HCT116 (cell line): ENCODE measurements around the gene FAM110A. TPM values are rescaled to one million over a fixed set of nuclear protein-coding genes. Genes with fewer than 3 reads are reported as not detected.

Source experiments
- ATAC-seq: fragments of 200-7000 bp; cut with Tn5 transposase; 2 replicates; pipeline ENCODE4 v1.9.1; 2020; ENCODE audit warnings: mild to moderate bottlenecking, moderate library complexity
- BruUV-seq: library from RNA; stranded (reverse); fragments of 400-500 nt; replicated peaks from 2 replicates; lab custom pipeline; 2021; lab: Mats Ljungman, UMichigan
- CTCF ChIA-PET: fragments of 300-600 bp; sonication (Branson Sonifier 250); formaldehyde crosslinking; loops from one replicate; lab custom pipeline; 2021; ENCODE audit warnings: antibody characterized with exemption; lab: Charles Lee
- POLR2A ChIA-PET: fragments of 300-600, 350-600 bp; sonication (Branson Sonifier 250); formaldehyde crosslinking; loops from one replicate; lab custom pipeline; 2021; ENCODE audit warnings: antibody characterized with exemption; lab: Charles Lee
- RAD21 ChIA-PET, 2 experiments: fragments of 300-600 bp; sonication (Branson Sonifier 250); formaldehyde crosslinking; loops; one replicate each; lab custom pipeline; 2023; ENCODE audit warnings: low total read pairs in 2 of 2; ENCODE audit not compliant: uncharacterized antibody in 2 of 2, unreplicated experiment in 2 of 2, low non-redundant PET in 1 of 2; lab: Charles Lee
- DNase-seq: peaks from one replicate; pipeline ENCODE4 v3.0.0-alpha.2; 2010; ENCODE audit warnings: low read depth, low spot score
- H2AFZ ChIP-seq: fragments of 200-600 bp; shearing (Covaris generic), sonication (generic); 2 replicates; pipeline ENCODE4 v1.6.1; 2017; ENCODE audit warnings: low read depth, mixed run types, mixed read lengths, antibody characterized with exemption, low read length; ENCODE audit not compliant: poor library complexity, severe bottlenecking
- H3K27ac ChIP-seq: 2 replicates; pipeline ENCODE4 v1.5.1; 2012; ENCODE audit warnings: low read depth, low read length
- H3K27me3 ChIP-seq: fragments of 200-600 bp; sonication (generic); 2 replicates; pipeline ENCODE4 v1.6.1; 2016; ENCODE audit warnings: mixed run types, low read length, mixed read lengths; ENCODE audit not compliant: insufficient read depth
- H3K36me3 ChIP-seq, 2 experiments: fragments of 200-500 bp in 1 of 2; fragments of 200-600 bp in 1 of 2; sonication (Bioruptor generic) in 1 of 2; sonication (generic) in 1 of 2; 2 replicates each; pipeline versions ENCODE4 v1.5.1 to v1.6.1; 2014 to 2016; ENCODE audit warnings: low read length in 2 of 2, inconsistent platforms in 1 of 2, mixed read lengths in 1 of 2, mixed run types in 1 of 2; ENCODE audit not compliant: insufficient read depth in 2 of 2, control insufficient read depth in 1 of 2
- H3K4me1 ChIP-seq, 2 experiments: fragments of 200-600 bp in 1 of 2; sonication (generic) in 1 of 2; 2 replicates each; pipeline versions ENCODE4 v1.5.1 to v1.6.1; 2012 to 2017; ENCODE audit warnings: low read length in 2 of 2, inconsistent platforms in 1 of 2, mild to moderate bottlenecking in 1 of 2, mixed read lengths in 1 of 2, mixed run types in 1 of 2, moderate library complexity in 1 of 2; ENCODE audit not compliant: insufficient read depth in 2 of 2, control insufficient read depth in 1 of 2
- H3K4me2 ChIP-seq: fragments of 200-600 bp; sonication (generic); 2 replicates; pipeline ENCODE4 v1.6.1; 2017; ENCODE audit warnings: mixed run types, low read length, mixed read lengths
- H3K4me3 ChIP-seq, 2 experiments: fragments of 200-600 bp in 1 of 2; sonication (generic) in 1 of 2; replicated peaks in 1 of 2; 2 replicates each; pipeline ENCODE4 v1.5.1; 2011 to 2016; ENCODE audit warnings: low read length in 2 of 2, control low read depth in 1 of 2, low read depth in 1 of 2, mild to moderate bottlenecking in 1 of 2, mixed read lengths in 1 of 2, mixed run types in 1 of 2
- H3K79me2 ChIP-seq: fragments of 200-600 bp; sonication (generic); 2 replicates; pipeline ENCODE4 v1.6.1; 2017; ENCODE audit warnings: mild to moderate bottlenecking, mixed run types, low read length, moderate library complexity, mixed read lengths; ENCODE audit not compliant: insufficient read depth
- H3K9ac ChIP-seq: fragments of 200-600 bp; sonication (generic); 2 replicates; pipeline ENCODE4 v1.6.1; 2016; ENCODE audit warnings: low read length, mixed read lengths
- H3K9me2 ChIP-seq: fragments of 200-600 bp; sonication (generic), shearing (Covaris generic); 2 replicates; pipeline ENCODE4 v1.6.1; 2017; ENCODE audit warnings: mixed run types, mild to moderate bottlenecking, moderate library complexity; ENCODE audit not compliant: insufficient read depth
- H3K9me3 ChIP-seq, 2 experiments: fragments of 200-500 bp in 1 of 2; fragments of 200-600 bp in 1 of 2; sonication (Bioruptor generic) in 1 of 2; sonication (generic) in 1 of 2; 2 replicates each; pipeline ENCODE4 v1.6.1; 2014 to 2017; ENCODE audit warnings: low read length in 2 of 2, mixed read lengths in 2 of 2, inconsistent platforms in 1 of 2, low read depth in 1 of 2, mild to moderate bottlenecking in 1 of 2, mixed run types in 1 of 2, moderate library complexity in 1 of 2; ENCODE audit not compliant: control insufficient read depth in 1 of 2, insufficient read depth in 1 of 2
- H4K20me1 ChIP-seq: fragments of 200-600 bp; sonication (generic), shearing (Covaris generic); 2 replicates; pipeline ENCODE4 v1.6.1; 2017; ENCODE audit warnings: mixed run types, mild to moderate bottlenecking, moderate library complexity; ENCODE audit not compliant: insufficient read depth
- EGR1 ChIP-seq: IDR thresholded peaks from 2 replicates; pipeline ENCODE4 v1.6.1; 2012; ENCODE audit warnings: low read depth
- EZH2phosphoT487 ChIP-seq: fragments of 200-600 bp; IDR thresholded peaks from 2 replicates; pipeline ENCODE4 v1.6.1; 2018; ENCODE audit warnings: antibody characterized with exemption, borderline replicate concordance
- FOSL1 ChIP-seq: IDR thresholded peaks from 2 replicates; pipeline ENCODE4 v1.6.1; 2012; ENCODE audit warnings: low read depth
- JUND ChIP-seq: IDR thresholded peaks from 2 replicates; pipeline ENCODE4 v1.6.1; 2012
- MAX ChIP-seq: IDR thresholded peaks from 2 replicates; pipeline ENCODE4 v1.6.1; 2012
- POLR2A ChIP-seq: IDR thresholded peaks from 2 replicates; pipeline ENCODE4 v1.7.0; 2011; ENCODE audit warnings: borderline replicate concordance; ENCODE audit not compliant: insufficient read depth, insufficient read length; ENCODE audit errors: extremely low read depth
- POLR2AphosphoS5 ChIP-seq: IDR thresholded peaks from 2 replicates; pipeline ENCODE4 v1.6.1; 2011; ENCODE audit warnings: mild to moderate bottlenecking, low read depth, low read length, moderate library complexity
- REST ChIP-seq: IDR thresholded peaks from 2 replicates; pipeline ENCODE4 v1.6.1; 2012; ENCODE audit warnings: low read depth
- SRF ChIP-seq: IDR thresholded peaks from 2 replicates; pipeline ENCODE4 v1.6.1; 2012; ENCODE audit warnings: low read depth
- TCF7L2 ChIP-seq: IDR thresholded peaks from 2 replicates; pipeline ENCODE4 v1.7.0; 2011; ENCODE audit warnings: borderline replicate concordance, inconsistent platforms; ENCODE audit not compliant: insufficient read depth, insufficient read length; ENCODE audit errors: extremely low read depth
- YY1 ChIP-seq: IDR thresholded peaks from 2 replicates; pipeline ENCODE4 v1.6.1; 2011; ENCODE audit warnings: low read length, low read depth, moderate library complexity, mild to moderate bottlenecking; ENCODE audit not compliant: insufficient replicate concordance; ENCODE audit errors: extremely low read depth
- ZBTB33 ChIP-seq: IDR thresholded peaks from 2 replicates; pipeline ENCODE4 v1.6.1; 2011; ENCODE audit warnings: mild to moderate bottlenecking, low read length, moderate library complexity; ENCODE audit not compliant: insufficient replicate concordance; ENCODE audit errors: extremely low read depth
- ZFX ChIP-seq: fragments of 450-650 bp; IDR thresholded peaks from 2 replicates; pipeline ENCODE4 v1.6.1; 2017
- ZNF274 ChIP-seq: fragments of 200-500 bp; sonication (Bioruptor generic); IDR thresholded peaks from 2 replicates; pipeline ENCODE4 v1.6.1; 2014; ENCODE audit warnings: mild to moderate bottlenecking, low read depth, low read length, inconsistent platforms
- intact Hi-C: fragments of 100-400 bp; cut with micrococcal nuclease; formaldehyde crosslinking; loops from 2 replicates; pipeline ENCODE4 v1.10.0; 2022
- total RNA-seq: library from RNA; stranded (reverse); gene quantifications from one replicate; pipeline ENCODE4 v1.2.1, GENCODE V29; 2021; ENCODE audit not compliant: unreplicated experiment
- TF ChIP-seq, protein P1 (sequence below): IDR thresholded peaks from 2 replicates; pipeline ENCODE4 v1.6.1; 2012
- TF ChIP-seq, protein P2 (sequence below), 3 experiments: fragments of 200-600 bp in 1 of 3; sonication (generic) in 1 of 3; IDR thresholded peaks in 2 of 3; conservative IDR thresholded peaks in 1 of 3; 2 replicates each; pipeline ENCODE4 v1.5.1; 2012 to 2017; ENCODE audit warnings: low read depth in 2 of 3, low read length in 2 of 3, antibody characterized with exemption in 1 of 3, borderline replicate concordance in 1 of 3, control low read depth in 1 of 3, mild to moderate bottlenecking in 1 of 3, mixed read lengths in 1 of 3, mixed run types in 1 of 3, moderate library complexity in 1 of 3; ENCODE audit not compliant: insufficient read depth in 1 of 3

Gene FAM110A
- total RNA-seq, 1 experiment from 2014 or later = 26.4 TPM

GRCh38 chr20:830011-830521, 3.4 kb upstream of the FAM110A start (continued):
- TF ChIP-seq, protein P1, sequence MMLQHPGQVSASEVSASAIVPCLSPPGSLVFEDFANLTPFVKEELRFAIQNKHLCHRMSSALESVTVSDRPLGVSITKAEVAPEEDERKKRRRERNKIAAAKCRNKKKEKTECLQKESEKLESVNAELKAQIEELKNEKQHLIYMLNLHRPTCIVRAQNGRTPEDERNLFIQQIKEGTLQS = no peak
- no peak for TF ChIP-seq POLR2AphosphoS5
- TF ChIP-seq FOSL1 = no peak
- TF ChIP-seq TCF7L2 = no peak
- TF ChIP-seq, all 23 proteins: peak for 0

DNA sequence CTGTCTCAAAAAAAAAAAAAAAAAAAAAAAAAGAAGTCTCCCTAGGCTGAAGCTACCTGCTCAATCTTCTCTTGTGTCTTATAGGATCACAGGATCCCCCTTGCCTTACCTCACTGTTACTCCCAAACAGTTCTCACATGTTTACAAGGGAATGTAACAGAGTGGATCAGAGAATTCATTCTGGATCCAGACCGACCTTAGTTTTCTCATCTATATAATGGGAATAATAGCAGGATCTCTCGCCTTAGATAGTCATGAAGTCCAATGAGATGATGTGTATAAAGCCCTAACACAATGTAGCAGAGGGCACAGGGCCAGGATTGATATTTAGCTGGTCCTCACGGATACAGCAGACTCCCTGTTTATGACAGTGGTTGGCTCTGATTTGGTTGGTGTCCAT, 2.3 kb upstream of the FAM110A start:
- no peaks in the 10 kb centered on the region for H3K9me2 ChIP-seq
- no peak overlapping the region for H2AFZ ChIP-seq
- DNase-seq (no peak), ATAC-seq (no peak)
- H3K79me2 ChIP-seq = peaks cover 9% of the 10 kb centered on the region; the same call in 1 of the 2 replicates
- H3K9ac ChIP-seq = no peak overlapping the region
- H3K27me3 ChIP-seq = no peaks in the 10 kb centered on the region
- intact Hi-C loops = no loop called here
- ChIA-PET POLR2A (no interaction called here), CTCF (interaction anchor here (2.5 kb wide), 1 partner anchor 13 kb away, joined by 7 read pairs; no protein-coding TSS in a partner anchor), RAD21 (no interaction called here)
- no peak overlapping the region for H3K4me2 ChIP-seq
- H3K4me3 ChIP-seq = no peak overlapping the region
- no peaks in the 10 kb centered on the region for H4K20me1 ChIP-seq
- no peak overlapping the region for H3K27ac ChIP-seq
- no peaks in the 10 kb centered on the region for H3K9me3 ChIP-seq
- H3K4me1 ChIP-seq = peaks cover 17 to 22% of the 10 kb centered on the region in 2 experiments
- BruUV-seq = no TSS peak
- H3K36me3 ChIP-seq = no peaks in the 10 kb centered on the region
- TF ChIP-seq YY1 (no peak), EGR1 (no peak), ZFX (no peak), TCF7L2 (no peak), REST (no peak), POLR2AphosphoS5 (no peak), SRF (no peak), ZBTB33 (no peak), EZH2phosphoT487 (no peak), MAX (no peak), POLR2A (no peak), JUND (no peak), ZNF274 (no peak)
- TF ChIP-seq, protein P2, sequence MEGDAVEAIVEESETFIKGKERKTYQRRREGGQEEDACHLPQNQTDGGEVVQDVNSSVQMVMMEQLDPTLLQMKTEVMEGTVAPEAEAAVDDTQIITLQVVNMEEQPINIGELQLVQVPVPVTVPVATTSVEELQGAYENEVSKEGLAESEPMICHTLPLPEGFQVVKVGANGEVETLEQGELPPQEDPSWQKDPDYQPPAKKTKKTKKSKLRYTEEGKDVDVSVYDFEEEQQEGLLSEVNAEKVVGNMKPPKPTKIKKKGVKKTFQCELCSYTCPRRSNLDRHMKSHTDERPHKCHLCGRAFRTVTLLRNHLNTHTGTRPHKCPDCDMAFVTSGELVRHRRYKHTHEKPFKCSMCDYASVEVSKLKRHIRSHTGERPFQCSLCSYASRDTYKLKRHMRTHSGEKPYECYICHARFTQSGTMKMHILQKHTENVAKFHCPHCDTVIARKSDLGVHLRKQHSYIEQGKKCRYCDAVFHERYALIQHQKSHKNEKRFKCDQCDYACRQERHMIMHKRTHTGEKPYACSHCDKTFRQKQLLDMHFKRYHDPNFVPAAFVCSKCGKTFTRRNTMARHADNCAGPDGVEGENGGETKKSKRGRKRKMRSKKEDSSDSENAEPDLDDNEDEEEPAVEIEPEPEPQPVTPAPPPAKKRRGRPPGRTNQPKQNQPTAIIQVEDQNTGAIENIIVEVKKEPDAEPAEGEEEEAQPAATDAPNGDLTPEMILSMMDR (IDR thresholded peaks at IDR 0.05 in 2 of 3, conservative IDR thresholded peaks at IDR 0.05 in 1 of 3; ENCODE audit: borderline replicate concordance in 1 of 3, insufficient read depth in 1 of 3, low read depth in 2 of 3, low read length in 2 of 3) = no peak
- TF ChIP-seq, protein P1 = no peak
